Measurements from ENCODE around the gene CCNT2. TPM values are rescaled to one million over a fixed set of nuclear protein-coding genes. Genes with fewer than 3 reads are reported as not detected.

The CCNT2 gene
- total and polyA plus RNA-seq, 4 donors = 6.0 to 33.0 (median 14.9) TPM

- Histone ChIP-seq H3K4me1 (ENCODE audit: control insufficient read depth in 4 of 4, insufficient read depth in 4 of 4, low read length in 3 of 4) (peaks cover 5 to 51% (median 48%) of the 10 kb centered on the region in 4 donors), H3K4me3 (ENCODE audit: low read depth in 1 of 3, low read length in 3 of 3) (no peak overlapping the region), H3K36me3 (ENCODE audit: control insufficient read depth in 4 of 4, insufficient read depth in 3 of 4, low read depth in 1 of 4, low read length in 3 of 4) (no peaks in the 10 kb centered on the region), H3K27me3 (ENCODE audit: control insufficient read depth in 4 of 4, insufficient read depth in 4 of 4, low read length in 3 of 4) (no peaks in the 10 kb centered on the region), H3K9me3 (ENCODE audit: control insufficient read depth in 4 of 4, low read length in 3 of 4) (no peaks in the 10 kb centered on the region), H3K9ac (ENCODE audit: low read depth in 1 of 2, low read length in 2 of 2) (no peak overlapping the region), H3K27ac (ENCODE audit: low read depth in 1 of 2, low read length in 2 of 2) (no peak overlapping the region)
- 96% methylated on average over 1 of the region's 1 CpG for WGBS
- TF ChIP-seq FOXA2 (IDR thresholded peaks at IDR 0.05) (no peak), HNF4A (conservative IDR thresholded peaks at IDR 0.05) (peak; percentile 81 to 82)
- DNase-seq (ENCODE audit: low spot score) = no peak
These were observed 6.3 kb downstream of the CCNT2 start for GRCh38 chr2:134924912-134925311.

GRCh38 chr2:134926231-134926931 is 7.8 kb downstream of the CCNT2 start:
- WGBS = 70% methylated on average over 3 of the region's 3 CpGs
- Histone ChIP-seq H3K4me1 (ENCODE audit: control insufficient read depth in 4 of 4, insufficient read depth in 4 of 4, low read length in 3 of 4) (peaks cover 7 to 41% (median 37%) of the 10 kb centered on the region in 4 donors), H3K9me3 (ENCODE audit: control insufficient read depth in 4 of 4, low read length in 3 of 4) (no peaks in the 10 kb centered on the region), H3K9ac (ENCODE audit: low read depth in 1 of 2, low read length in 2 of 2) (no peak overlapping the region), H3K4me3 (ENCODE audit: low read depth in 1 of 3, low read length in 3 of 3) (no peak overlapping the region), H3K27me3 (ENCODE audit: control insufficient read depth in 4 of 4, insufficient read depth in 4 of 4, low read length in 3 of 4) (no peaks in the 10 kb centered on the region), H3K36me3 (ENCODE audit: control insufficient read depth in 4 of 4, insufficient read depth in 3 of 4, low read depth in 1 of 4, low read length in 3 of 4) (no peaks in the 10 kb centered on the region), H3K27ac (ENCODE audit: low read depth in 1 of 2, low read length in 2 of 2) (no peak overlapping the region)
- TF ChIP-seq GABPA (IDR thresholded peaks at IDR 0.05 in 1 of 2, conservative IDR thresholded peaks at IDR 0.05 in 1 of 2) (no peak), YY1 (IDR thresholded peaks at IDR 0.05) (no peak), NR2F2 (IDR thresholded peaks at IDR 0.05) (no peak), ZBTB33 (IDR thresholded peaks at IDR 0.05) (no peak), HNF4A (conservative IDR thresholded peaks at IDR 0.05) (no peak), JUND (IDR thresholded peaks at IDR 0.05) (no peak), TAF1 (conservative IDR thresholded peaks at IDR 0.05) (no peak), ATF3 (IDR thresholded peaks at IDR 0.05) (no peak), FOXA1 (IDR thresholded peaks at IDR 0.05) (no peak), RXRA (IDR thresholded peaks at IDR 0.05) (no peak), HNF4G (IDR thresholded peaks at IDR 0.05) (no peak), REST (IDR thresholded peaks at IDR 0.05) (no peak), MAX (IDR thresholded peaks at IDR 0.05) (no peak), FOXA2 (IDR thresholded peaks at IDR 0.05) (no peak)
- no peak for DNase-seq (ENCODE audit: low spot score)

Measured in liver (tissue), 9 donors.